Upper lobe of left lung (tissue), 4 donors: ENCODE measurements around the gene PDHB.

Experiments
- EP300 ChIP-seq, 4 donors: sonication (generic); formaldehyde crosslinking; IDR thresholded peaks; one replicate each; pipeline ENCODE4 v1.5.1; 2017; ENCODE audit warnings: antibody characterized with exemption in 4 of 4, control low read depth in 2 of 4
- TF ChIP-seq, protein P1 (sequence below), 6 experiments: fragments of 450-650 bp in 4 of 6; fragments of 200-600 bp in 2 of 6; sonication (generic) in 2 of 6; IDR thresholded peaks; one replicate each; pipeline ENCODE4 v1.5.1; 2016 to 2019; ENCODE audit warnings: antibody characterized with exemption in 6 of 6

DNA sequence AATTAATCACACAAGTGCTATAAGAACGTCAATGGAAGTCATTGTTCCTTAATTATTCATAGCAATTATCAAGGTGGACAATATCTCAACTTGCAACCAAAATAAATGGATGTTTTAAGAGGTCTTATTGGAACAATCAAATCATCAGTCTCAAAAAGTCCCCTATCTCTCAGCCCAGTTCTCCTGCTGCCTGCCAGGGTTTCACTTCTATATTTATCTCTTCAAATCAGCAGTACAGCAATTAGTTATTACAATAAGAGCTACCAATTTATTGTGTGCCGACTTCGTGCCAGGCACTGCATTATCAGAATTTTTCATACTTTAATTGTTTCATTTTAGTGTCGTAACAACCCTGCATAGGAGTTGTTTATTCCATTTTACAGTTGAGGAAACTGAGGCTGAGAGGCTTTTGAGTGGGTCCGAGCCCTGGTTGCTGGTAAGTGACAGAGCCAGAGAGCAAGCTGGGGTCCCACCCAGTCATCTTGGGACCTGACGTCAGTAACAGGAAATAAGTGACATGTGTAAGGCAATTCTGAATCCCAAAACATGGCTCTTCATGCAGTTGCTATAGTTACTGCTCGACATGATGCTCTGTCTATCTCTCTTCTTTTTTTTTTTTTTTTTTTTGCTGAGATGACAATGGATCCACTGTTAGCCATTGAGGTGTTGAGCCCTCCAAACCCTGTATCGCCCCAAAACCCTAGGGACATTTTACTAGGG, 49.4 kb upstream of the PDHB start:
- TF ChIP-seq, protein P1, sequence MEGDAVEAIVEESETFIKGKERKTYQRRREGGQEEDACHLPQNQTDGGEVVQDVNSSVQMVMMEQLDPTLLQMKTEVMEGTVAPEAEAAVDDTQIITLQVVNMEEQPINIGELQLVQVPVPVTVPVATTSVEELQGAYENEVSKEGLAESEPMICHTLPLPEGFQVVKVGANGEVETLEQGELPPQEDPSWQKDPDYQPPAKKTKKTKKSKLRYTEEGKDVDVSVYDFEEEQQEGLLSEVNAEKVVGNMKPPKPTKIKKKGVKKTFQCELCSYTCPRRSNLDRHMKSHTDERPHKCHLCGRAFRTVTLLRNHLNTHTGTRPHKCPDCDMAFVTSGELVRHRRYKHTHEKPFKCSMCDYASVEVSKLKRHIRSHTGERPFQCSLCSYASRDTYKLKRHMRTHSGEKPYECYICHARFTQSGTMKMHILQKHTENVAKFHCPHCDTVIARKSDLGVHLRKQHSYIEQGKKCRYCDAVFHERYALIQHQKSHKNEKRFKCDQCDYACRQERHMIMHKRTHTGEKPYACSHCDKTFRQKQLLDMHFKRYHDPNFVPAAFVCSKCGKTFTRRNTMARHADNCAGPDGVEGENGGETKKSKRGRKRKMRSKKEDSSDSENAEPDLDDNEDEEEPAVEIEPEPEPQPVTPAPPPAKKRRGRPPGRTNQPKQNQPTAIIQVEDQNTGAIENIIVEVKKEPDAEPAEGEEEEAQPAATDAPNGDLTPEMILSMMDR (IDR thresholded peaks at IDR 0.05), result no peak
- TF ChIP-seq EP300 (IDR thresholded peaks at IDR 0.05), result no peak
